Uterus (tissue), 4 donors: Measurements from ENCODE around the gene MEIS1. TPM values are rescaled to one million over a fixed set of nuclear protein-coding genes. Genes with fewer than 3 reads are reported as not detected.
A peak's percentile ranks its signal among the peaks of the same experiment; 100 is the strongest.

Experiments used
- DNase-seq, 2 donors: peaks; one replicate each; pipeline ENCODE4 v3.0.0-alpha.2; 2019 to 2020
- H3K27ac ChIP-seq, 2 donors: fragments of 200-600 bp; sonication (generic); 1 replicate in 1 of 2; 2 replicates in 1 of 2; pipeline ENCODE4 v1.5.1; 2016 to 2018
- H3K27me3 ChIP-seq, 2 donors: fragments of 200-600 bp; sonication (generic); one replicate each; pipeline ENCODE4 v1.5.1; 2018 to 2019; ENCODE audit warnings: control low read depth in 1 of 2
- H3K36me3 ChIP-seq, 2 donors: fragments of 200-600 bp; sonication (generic); one replicate each; pipeline ENCODE4 v1.5.1; 2019; ENCODE audit warnings: control low read depth in 1 of 2
- H3K4me1 ChIP-seq, 2 donors: fragments of 200-600 bp; sonication (generic); one replicate each; pipeline ENCODE4 v1.5.1; 2018 to 2019; ENCODE audit warnings: control low read depth in 1 of 2
- H3K4me3 ChIP-seq, 2 donors: fragments of 200-600 bp; sonication (generic); 1 replicate in 1 of 2; 2 replicates in 1 of 2; pipeline ENCODE4 v1.5.1; 2018 to 2019; ENCODE audit warnings: mild to moderate bottlenecking in 1 of 2
- H3K9me3 ChIP-seq, 2 donors: fragments of 200-600 bp; sonication (generic); one replicate each; pipeline ENCODE4 v1.5.1; 2019; ENCODE audit warnings: control low read depth in 1 of 2
- POLR2A ChIP-seq, 2 donors: fragments of 450-650 bp; IDR thresholded peaks; one replicate each; pipeline ENCODE4 v1.6.1; 2016; ENCODE audit warnings: antibody characterized with exemption in 2 of 2, mild to moderate bottlenecking in 1 of 2, moderate library complexity in 1 of 2
- intact Hi-C: fragments of 100-400 bp; cut with DNase I; formaldehyde crosslinking; loops from one replicate; pipeline ENCODE4 v1.15.1; 2023; ENCODE audit warnings: low total_unique reads
- total RNA-seq, 4 donors: library from RNA; depleted of rRNA in 3 of 4; stranded (reverse); fragments of >200 nt in 3 of 4; gene quantifications; one replicate each; pipeline versions ENCODE4 v1.1.0 to v1.2.4, GENCODE V29; 2014 to 2023
- TF ChIP-seq, protein P1 (sequence below), 4 experiments: fragments of 200-600 bp in 2 of 4; fragments of 450-650 bp in 2 of 4; sonication (generic) in 2 of 4; IDR thresholded peaks; one replicate each; pipeline ENCODE4 v1.5.1; 2016 to 2019; ENCODE audit warnings: antibody characterized with exemption in 4 of 4, mild to moderate bottlenecking in 2 of 4, moderate library complexity in 1 of 4
- donor health status: DM: yes; HTN: yes; CAD: no.

MEIS1 gene
- total RNA-seq, 4 donors from 2014 or later, result 110 to 418 (median 233) TPM

DNA sequence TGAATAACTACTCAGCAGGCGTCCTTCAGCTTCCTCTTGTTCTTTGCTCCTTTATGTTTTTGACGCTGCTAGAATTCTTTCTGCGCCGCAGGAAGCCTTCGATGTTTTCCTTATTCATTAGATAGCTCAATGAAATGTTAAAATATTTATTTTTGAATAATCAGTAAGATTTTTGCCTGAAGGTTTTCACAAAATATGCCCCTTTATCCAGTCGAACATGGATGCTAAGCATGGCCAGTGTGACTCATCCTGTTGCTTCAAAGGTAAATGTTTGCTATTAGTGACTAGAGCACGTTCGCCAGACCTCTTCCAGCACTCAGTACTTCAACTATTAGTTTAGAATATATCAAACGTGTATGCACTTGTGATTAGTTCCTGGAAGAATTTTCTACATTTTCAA lies 7.6 kb upstream of the MEIS1 start:
- no peak for TF ChIP-seq POLR2A (IDR thresholded peaks at IDR 0.05)
- TF ChIP-seq, protein P1, sequence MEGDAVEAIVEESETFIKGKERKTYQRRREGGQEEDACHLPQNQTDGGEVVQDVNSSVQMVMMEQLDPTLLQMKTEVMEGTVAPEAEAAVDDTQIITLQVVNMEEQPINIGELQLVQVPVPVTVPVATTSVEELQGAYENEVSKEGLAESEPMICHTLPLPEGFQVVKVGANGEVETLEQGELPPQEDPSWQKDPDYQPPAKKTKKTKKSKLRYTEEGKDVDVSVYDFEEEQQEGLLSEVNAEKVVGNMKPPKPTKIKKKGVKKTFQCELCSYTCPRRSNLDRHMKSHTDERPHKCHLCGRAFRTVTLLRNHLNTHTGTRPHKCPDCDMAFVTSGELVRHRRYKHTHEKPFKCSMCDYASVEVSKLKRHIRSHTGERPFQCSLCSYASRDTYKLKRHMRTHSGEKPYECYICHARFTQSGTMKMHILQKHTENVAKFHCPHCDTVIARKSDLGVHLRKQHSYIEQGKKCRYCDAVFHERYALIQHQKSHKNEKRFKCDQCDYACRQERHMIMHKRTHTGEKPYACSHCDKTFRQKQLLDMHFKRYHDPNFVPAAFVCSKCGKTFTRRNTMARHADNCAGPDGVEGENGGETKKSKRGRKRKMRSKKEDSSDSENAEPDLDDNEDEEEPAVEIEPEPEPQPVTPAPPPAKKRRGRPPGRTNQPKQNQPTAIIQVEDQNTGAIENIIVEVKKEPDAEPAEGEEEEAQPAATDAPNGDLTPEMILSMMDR (IDR thresholded peaks at IDR 0.05), result no peak
- Histone ChIP-seq H3K36me3 (peaks cover 0 to 3% of the 10 kb centered on the region in 2 donors), H3K4me1 (no peaks in the 10 kb centered on the region), H3K27ac (no peak overlapping the region), H3K27me3 (no peaks in the 10 kb centered on the region), H3K4me3 (no peak overlapping the region), H3K9me3 (no peaks in the 10 kb centered on the region)
- intact Hi-C loops, result loop anchor here (10.0 kb wide), 1 partner anchor 1418 kb away; no protein-coding TSS in a partner anchor
- DNase-seq, result no peak

DNA sequence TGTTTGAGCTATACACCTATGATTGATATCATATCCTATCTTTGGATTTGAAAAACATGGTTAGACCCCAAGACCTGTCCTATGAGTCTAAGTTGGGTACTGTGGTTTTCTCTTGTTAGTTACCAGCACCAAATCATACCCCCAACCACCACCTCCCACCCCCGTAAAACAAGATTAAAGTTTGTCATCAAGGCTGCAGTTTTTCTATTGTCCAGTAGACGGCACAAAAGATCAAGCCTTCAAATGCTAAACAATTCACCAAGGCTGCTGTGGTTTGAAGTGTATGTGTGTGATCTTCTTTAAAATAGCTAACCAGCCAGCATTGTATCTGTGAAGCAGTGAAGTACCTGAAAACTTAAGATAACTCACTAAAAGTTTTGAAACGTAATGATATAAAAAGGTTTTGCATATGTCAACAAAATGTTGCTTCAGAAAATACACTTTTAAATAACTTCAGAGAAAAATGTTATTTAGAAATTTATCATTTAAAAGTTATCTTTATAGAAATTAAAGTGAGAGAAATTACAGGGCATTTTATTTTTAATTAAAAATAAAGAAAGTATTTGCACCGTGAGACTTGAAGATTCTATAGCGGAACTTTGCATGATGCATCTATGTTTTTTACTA lies 5.8 kb upstream of the MEIS1 start:
- no peak for TF ChIP-seq POLR2A (IDR thresholded peaks at IDR 0.05)
- TF ChIP-seq, protein P1 (IDR thresholded peaks at IDR 0.05), result peak; percentile 87 to 92 (median 89)
- peak in 1 of 2 donors; percentile 50 for DNase-seq
- H3K27ac ChIP-seq, result peak overlapping the region in 1 of 2 donors; percentile 100
- no peak overlapping the region for H3K4me3 ChIP-seq
- intact Hi-C loops, result loop anchor here (10.0 kb wide), 1 partner anchor 1416 kb away; no protein-coding TSS in a partner anchor
- no peaks in the 10 kb centered on the region for H3K36me3 ChIP-seq
- no peaks in the 10 kb centered on the region for H3K9me3 ChIP-seq
- no peaks in the 10 kb centered on the region for H3K27me3 ChIP-seq
- no peaks in the 10 kb centered on the region for H3K4me1 ChIP-seq

DNA sequence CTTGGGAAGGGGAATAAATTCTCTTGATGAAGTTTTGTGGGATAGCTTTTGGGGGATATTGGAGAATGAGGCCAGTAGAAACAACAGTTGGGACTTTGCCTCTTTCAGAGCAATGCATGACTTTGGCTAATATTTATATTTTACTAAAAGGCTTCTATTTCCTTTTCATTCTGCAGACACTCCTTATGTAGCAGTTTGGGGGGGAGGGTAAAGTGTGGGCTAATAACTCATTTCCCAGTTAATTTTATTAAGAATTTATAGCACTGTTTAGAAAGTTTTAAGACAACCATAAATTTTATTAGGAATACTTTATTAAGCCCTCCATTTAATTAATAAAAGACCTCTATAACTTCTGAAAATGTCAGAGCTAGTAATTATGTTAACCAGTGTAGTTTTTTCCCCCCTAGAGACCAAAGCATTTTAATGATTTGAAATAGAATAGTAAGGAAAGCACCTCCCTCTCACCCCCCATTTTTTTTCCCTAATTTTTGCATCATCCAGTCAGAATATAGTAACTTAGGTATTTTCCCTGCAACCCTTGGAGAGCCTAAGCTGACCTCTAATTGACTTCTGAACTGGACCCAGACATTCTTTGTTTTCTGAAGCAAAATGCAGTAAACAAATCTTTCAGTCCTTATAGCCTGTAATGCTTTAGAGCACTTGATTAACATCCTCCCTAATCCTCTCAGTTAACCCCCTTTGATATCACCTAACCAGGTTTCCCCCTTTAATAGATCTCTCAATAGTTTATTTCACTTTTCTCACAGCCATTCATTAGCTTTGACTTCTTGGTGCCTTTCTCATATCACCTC lies 5.0 kb upstream of the MEIS1 start:
- no peaks in the 10 kb centered on the region for H3K9me3 ChIP-seq
- H3K4me3 ChIP-seq, result no peak overlapping the region
- peak overlapping the region; percentile 96 to 100 for H3K27ac ChIP-seq
- TF ChIP-seq POLR2A (IDR thresholded peaks at IDR 0.05), result no peak
- TF ChIP-seq, protein P1 (IDR thresholded peaks at IDR 0.05), result no peak
- no peak for DNase-seq
- no peaks in the 10 kb centered on the region for H3K36me3 ChIP-seq
- intact Hi-C loops, result loop anchor here (10.0 kb wide), 2 partner anchors 1215 to 1415 kb away; no protein-coding TSS in a partner anchor
- H3K4me1 ChIP-seq, result no peaks in the 10 kb centered on the region
- no peaks in the 10 kb centered on the region for H3K27me3 ChIP-seq

DNA sequence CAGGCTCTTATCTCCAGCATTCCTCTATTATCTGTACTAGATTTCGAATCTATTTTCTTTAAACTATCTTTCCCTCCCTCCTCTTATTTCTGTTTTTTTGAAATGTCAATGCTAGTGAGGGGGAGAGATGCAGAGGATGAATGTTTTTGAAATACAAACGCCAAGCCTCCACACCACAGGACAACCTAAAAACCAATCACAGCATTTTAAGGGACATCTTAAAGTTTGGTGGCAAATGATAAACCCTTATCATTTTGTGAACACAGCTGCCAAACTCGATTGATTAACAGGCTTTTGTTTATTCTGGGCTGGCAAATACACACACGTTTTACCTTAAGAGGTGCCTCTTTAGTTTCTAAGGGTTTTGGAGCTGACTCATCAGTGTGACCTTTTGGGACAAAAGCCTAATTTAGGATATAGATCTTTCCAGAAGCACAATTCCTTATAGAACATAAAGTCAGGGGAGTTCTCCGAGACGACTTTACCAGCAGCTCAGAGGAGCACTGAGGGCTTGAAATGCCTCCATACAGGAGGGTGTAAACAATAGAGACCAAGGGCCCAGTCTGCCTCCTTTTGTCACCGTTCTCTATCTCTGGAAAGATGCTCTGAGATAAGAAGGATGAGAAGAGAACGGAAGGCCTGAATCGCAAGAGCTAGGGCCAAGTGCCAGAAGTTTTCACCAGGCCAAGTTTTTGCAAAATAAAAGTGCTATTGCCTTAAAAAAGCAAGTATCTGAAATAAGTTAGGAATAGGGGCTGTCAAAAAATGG lies 4.2 kb upstream of the MEIS1 start:
- Histone ChIP-seq H3K4me1 (no peaks in the 10 kb centered on the region), H3K27me3 (no peaks in the 10 kb centered on the region), H3K4me3 (no peak overlapping the region), H3K9me3 (no peaks in the 10 kb centered on the region), H3K27ac (peak overlapping the region; percentile 96 to 100), H3K36me3 (no peaks in the 10 kb centered on the region)
- DNase-seq, result peak; percentile 35 to 46
- TF ChIP-seq POLR2A (IDR thresholded peaks at IDR 0.05), result no peak
- TF ChIP-seq, protein P1 (IDR thresholded peaks at IDR 0.05), result no peak
- intact Hi-C loops, result loop anchor here (10.0 kb wide), 1 partner anchor 1214 kb away; no protein-coding TSS in a partner anchor
